Eye (tissue), 1 donor: ENCODE data around the gene TMEM116.

Experiments
- DNase-seq: peaks from one replicate; pipeline ENCODE4 v3.0.0-alpha.2; 2015

TMEM116 gene

GRCh38 chr12:111887926-111888745 is 124.8 kb downstream of the TMEM116 start:
- DNase-seq = no peak

GRCh38 chr12:111886662-111887545 is 126.1 kb downstream of the TMEM116 start:
- DNase-seq = no peak

GRCh38 chr12:111881716-111882115 is 131.2 kb downstream of the TMEM116 start:
- DNase-seq = no peak
